Activated T-helper 1 cell treated with Interleukin-2 at 50 U/mL for 16 hours (primary cell): ENCODE measurements around the gene TSC22D2.
"Not testable (repeated sequence)": the region's sequence is repeated elsewhere in the genome, so short reads cannot be mapped to it uniquely, and the experiment has no call there.

ENCODE experiments used
- DNase-seq: peaks from one replicate; pipeline ENCODE4 v3.0.0-alpha.2; 2020; ENCODE audit warnings: low read depth

Gene TSC22D2

GRCh38 chr3:150490277-150490986 is 82.3 kb downstream of the TSC22D2 start:
- no peak for DNase-seq

- DNase-seq: no peak
Measured at GRCh38 chr3:150494411-150494977, 86.4 kb downstream of the TSC22D2 start.

- DNase-seq: no peak
Measured at GRCh38 chr3:150495149-150495548, 87.1 kb downstream of the TSC22D2 start.

GRCh38 chr3:150495563-150496168 is 87.6 kb downstream of the TSC22D2 start:
- no peak for DNase-seq

GRCh38 chr3:150497956-150498355 is 89.9 kb downstream of the TSC22D2 start:
- no peak for DNase-seq

- DNase-seq: not testable (repeated sequence)
Measured at GRCh38 chr3:150500960-150501359, 92.9 kb downstream of the TSC22D2 start.

- no peak for DNase-seq
Measured at GRCh38 chr3:150503402-150504099, 95.5 kb downstream of the TSC22D2 start.

- no peak for DNase-seq
Measured at GRCh38 chr3:150504483-150504882, 96.4 kb downstream of the TSC22D2 start.

- DNase-seq: no peak
Measured at GRCh38 chr3:150508401-150508800, 100.3 kb downstream of the TSC22D2 start.

GRCh38 chr3:150509780-150510179 is 101.7 kb downstream of the TSC22D2 start:
- DNase-seq: no peak

- DNase-seq: no peak
Measured at GRCh38 chr3:150511122-150511821, 103.2 kb downstream of the TSC22D2 start.

GRCh38 chr3:150515210-150515609 is 107.1 kb downstream of the TSC22D2 start:
- DNase-seq: no peak
